HUES48 (cell line): ENCODE data around the gene ERMP1.
A peak's percentile ranks its signal among the peaks of the same experiment; 100 is the strongest.
"Not testable (repeated sequence)": the region's sequence is repeated elsewhere in the genome, so short reads cannot be mapped to it uniquely, and the experiment has no call there.

Source experiments
- H3K27ac ChIP-seq: one replicate; pipeline ENCODE4 v1.7.0; 2013; ENCODE audit warnings: low read depth, low read length, inconsistent platforms
- H3K27me3 ChIP-seq: 2 replicates; pipeline ENCODE4 v1.6.1; 2013; ENCODE audit warnings: mild to moderate bottlenecking, low read length; ENCODE audit not compliant: control insufficient read depth, insufficient read depth
- H3K36me3 ChIP-seq: 2 replicates; pipeline ENCODE4 v1.6.1; 2013; ENCODE audit warnings: low read length; ENCODE audit not compliant: control insufficient read depth, insufficient read depth
- H3K4me1 ChIP-seq: 2 replicates; pipeline ENCODE4 v1.6.1; 2013; ENCODE audit warnings: mild to moderate bottlenecking, low read length; ENCODE audit not compliant: control insufficient read depth, insufficient read depth
- H3K4me3 ChIP-seq: 2 replicates; pipeline ENCODE4 v1.5.1; 2013; ENCODE audit warnings: mild to moderate bottlenecking, low read depth, low read length
- H3K9ac ChIP-seq: 2 replicates; pipeline ENCODE4 v1.6.1; 2013; ENCODE audit warnings: mild to moderate bottlenecking, low read depth, low read length, moderate library complexity
- H3K9me3 ChIP-seq: 2 replicates; pipeline ENCODE4 v1.6.1; 2013; ENCODE audit warnings: low read length; ENCODE audit not compliant: control insufficient read depth, insufficient read depth

ERMP1 gene, protein sequence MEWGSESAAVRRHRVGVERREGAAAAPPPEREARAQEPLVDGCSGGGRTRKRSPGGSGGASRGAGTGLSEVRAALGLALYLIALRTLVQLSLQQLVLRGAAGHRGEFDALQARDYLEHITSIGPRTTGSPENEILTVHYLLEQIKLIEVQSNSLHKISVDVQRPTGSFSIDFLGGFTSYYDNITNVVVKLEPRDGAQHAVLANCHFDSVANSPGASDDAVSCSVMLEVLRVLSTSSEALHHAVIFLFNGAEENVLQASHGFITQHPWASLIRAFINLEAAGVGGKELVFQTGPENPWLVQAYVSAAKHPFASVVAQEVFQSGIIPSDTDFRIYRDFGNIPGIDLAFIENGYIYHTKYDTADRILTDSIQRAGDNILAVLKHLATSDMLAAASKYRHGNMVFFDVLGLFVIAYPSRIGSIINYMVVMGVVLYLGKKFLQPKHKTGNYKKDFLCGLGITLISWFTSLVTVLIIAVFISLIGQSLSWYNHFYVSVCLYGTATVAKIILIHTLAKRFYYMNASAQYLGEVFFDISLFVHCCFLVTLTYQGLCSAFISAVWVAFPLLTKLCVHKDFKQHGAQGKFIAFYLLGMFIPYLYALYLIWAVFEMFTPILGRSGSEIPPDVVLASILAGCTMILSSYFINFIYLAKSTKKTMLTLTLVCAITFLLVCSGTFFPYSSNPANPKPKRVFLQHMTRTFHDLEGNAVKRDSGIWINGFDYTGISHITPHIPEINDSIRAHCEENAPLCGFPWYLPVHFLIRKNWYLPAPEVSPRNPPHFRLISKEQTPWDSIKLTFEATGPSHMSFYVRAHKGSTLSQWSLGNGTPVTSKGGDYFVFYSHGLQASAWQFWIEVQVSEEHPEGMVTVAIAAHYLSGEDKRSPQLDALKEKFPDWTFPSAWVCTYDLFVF

GRCh38 chr9:5832538-5833529 lies at the start of gene ERMP1:
ERMP1 (minus strand) TSS chr9:5833117; CDS start chr9:5833027, 90 bp downstream.
- H3K9ac ChIP-seq: peak within 1 kb of the TSS; percentile 77
- H3K4me1 ChIP-seq: peaks cover 9% of the 10 kb centered on the region
- H3K4me3 ChIP-seq: peak within 1 kb of the TSS; percentile 88
- no peaks in the 10 kb centered on the region for H3K9me3 ChIP-seq
- H3K36me3 ChIP-seq: peaks cover 17% of the 10 kb centered on the region; the same call in 1 of the 2 replicates
- no peaks in the 10 kb centered on the region for H3K27me3 ChIP-seq
- peak within 1 kb of the TSS; percentile 27 for H3K27ac ChIP-seq

GRCh38 chr9:5882244-5883012 lies 49.5 kb upstream of the ERMP1 start:
- H3K4me1 ChIP-seq, H3K9ac ChIP-seq, H3K36me3 ChIP-seq, H3K27ac ChIP-seq, H3K4me3 ChIP-seq, H3K27me3 ChIP-seq, H3K9me3 ChIP-seq: not testable (repeated sequence)

DNA sequence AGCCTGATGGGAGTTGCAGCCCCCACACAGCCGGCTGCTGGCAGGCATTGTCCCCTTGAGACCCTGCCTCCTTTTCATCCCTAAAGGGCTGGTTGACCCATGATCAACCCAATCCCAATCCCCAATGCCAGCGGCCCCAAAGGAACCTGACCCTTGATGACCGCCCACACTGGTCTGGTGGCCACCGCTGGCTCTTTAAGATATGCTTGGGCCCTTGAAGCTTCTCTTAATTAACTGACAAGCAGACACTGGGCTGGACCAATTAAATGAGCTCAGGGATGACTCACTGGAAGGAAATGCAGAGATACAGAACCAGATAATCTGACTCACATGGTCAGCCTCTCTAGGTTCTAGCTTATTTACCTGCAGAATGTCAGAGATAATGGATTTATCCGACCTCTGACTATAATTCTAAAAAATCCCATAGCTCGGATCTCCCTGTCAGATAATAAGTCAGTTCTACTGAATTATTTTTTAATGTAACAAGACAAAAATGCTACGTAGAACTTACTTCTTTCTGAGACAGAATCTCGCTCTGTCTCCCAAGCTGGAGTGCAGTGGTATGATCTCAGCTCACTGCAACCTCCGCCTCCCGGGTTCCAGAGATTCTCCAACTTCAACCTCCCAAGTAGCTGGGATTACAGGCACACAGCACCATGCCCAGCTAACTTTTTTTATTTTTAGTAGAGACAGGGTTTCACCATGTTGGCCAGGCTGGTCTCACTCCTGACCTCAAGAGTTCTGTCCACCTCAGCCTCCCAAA lies 46.7 kb upstream of the ERMP1 start:
- Histone ChIP-seq H3K27ac (no peak overlapping the region), H3K36me3 (no peaks in the 10 kb centered on the region), H3K9me3 (no peaks in the 10 kb centered on the region), H3K27me3 (no peaks in the 10 kb centered on the region), H3K4me1 (no peaks in the 10 kb centered on the region), H3K4me3 (no peak overlapping the region), H3K9ac (no peak overlapping the region)

DNA sequence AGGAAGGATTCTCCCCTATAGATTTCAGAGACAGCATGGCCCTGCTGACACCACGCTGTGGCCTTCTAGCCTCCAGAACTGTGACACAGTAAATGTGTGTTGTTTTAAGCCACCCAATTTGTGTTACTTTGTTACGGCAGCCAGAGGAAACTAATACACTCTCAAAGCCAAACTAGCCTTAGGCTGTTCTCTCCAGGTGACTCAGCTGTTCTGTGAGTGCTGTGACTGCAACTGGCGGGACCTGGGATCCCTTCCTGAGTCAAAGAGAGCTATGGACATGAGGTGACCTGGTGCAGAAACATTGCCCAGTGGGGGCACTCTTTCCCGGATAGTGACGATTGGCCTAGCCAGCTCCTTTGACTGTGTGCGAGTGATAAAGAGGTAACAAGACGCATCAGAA lies 43.8 kb upstream of the ERMP1 start:
- Histone ChIP-seq H3K9ac (no peak overlapping the region), H3K4me3 (no peak overlapping the region), H3K27me3 (no peaks in the 10 kb centered on the region), H3K9me3 (no peaks in the 10 kb centered on the region), H3K27ac (no peak overlapping the region), H3K4me1 (no peaks in the 10 kb centered on the region), H3K36me3 (no peaks in the 10 kb centered on the region)

DNA sequence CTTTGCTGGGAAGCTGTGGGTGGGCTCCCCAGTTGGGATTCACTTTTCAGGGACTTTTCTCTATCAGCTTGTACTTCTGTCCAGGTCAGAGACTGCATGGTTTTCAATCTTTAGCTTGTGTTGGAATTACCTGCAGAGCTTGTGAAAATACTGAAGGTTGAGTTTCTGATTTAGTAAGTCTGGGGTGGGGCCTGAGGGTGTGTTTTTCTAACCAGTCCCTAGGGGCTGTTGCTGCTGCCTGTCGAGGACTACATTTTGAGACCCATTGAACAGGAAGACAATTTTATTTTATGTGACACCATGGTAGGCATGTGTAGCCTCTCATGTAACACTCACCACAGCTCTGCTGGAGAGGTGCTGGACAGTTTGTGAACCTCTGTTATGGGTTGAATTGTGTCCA lies 43.1 kb upstream of the ERMP1 start:
- Histone ChIP-seq H3K27me3 (no peaks in the 10 kb centered on the region), H3K27ac (no peak overlapping the region), H3K9ac (no peak overlapping the region), H3K36me3 (no peaks in the 10 kb centered on the region), H3K4me3 (no peak overlapping the region), H3K9me3 (no peaks in the 10 kb centered on the region), H3K4me1 (no peaks in the 10 kb centered on the region)

DNA sequence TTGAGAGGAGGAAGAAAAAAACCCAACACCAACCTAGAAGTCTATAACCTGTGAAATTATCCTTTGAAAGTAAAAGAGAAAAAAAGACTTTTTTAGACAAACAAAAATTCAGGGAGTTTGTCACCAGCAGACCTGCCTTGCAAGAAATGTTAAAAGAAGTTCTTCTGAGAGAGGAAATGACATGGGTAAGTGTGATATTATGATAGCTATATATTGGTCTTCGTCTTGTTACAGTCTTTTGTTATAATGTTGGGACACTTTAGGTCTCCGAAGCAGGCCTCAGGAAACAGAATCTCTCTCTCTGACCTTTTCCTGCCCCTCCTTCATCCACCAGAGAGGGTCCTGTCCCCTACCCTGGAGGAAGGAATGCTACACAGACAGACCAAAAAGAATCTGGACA lies 41.1 kb upstream of the ERMP1 start:
- H3K9ac ChIP-seq: no peak overlapping the region
- H3K4me3 ChIP-seq: no peak overlapping the region
- no peak overlapping the region for H3K27ac ChIP-seq
- H3K9me3 ChIP-seq: no peaks in the 10 kb centered on the region
- no peaks in the 10 kb centered on the region for H3K36me3 ChIP-seq
- H3K4me1 ChIP-seq: no peaks in the 10 kb centered on the region
- H3K27me3 ChIP-seq: no peaks in the 10 kb centered on the region

GRCh38 chr9:5873439-5873838 lies 40.5 kb upstream of the ERMP1 start:
- Histone ChIP-seq H3K4me1 (no peaks in the 10 kb centered on the region), H3K9ac (no peak overlapping the region), H3K9me3 (no peaks in the 10 kb centered on the region), H3K27ac (no peak overlapping the region), H3K36me3 (no peaks in the 10 kb centered on the region), H3K4me3 (no peak overlapping the region), H3K27me3 (no peaks in the 10 kb centered on the region)

- no peaks in the 10 kb centered on the region for H3K36me3 ChIP-seq
- H3K9ac ChIP-seq: no peak overlapping the region
- no peaks in the 10 kb centered on the region for H3K27me3 ChIP-seq
- no peak overlapping the region for H3K27ac ChIP-seq
- H3K4me1 ChIP-seq: no peaks in the 10 kb centered on the region
- no peak overlapping the region for H3K4me3 ChIP-seq
- no peaks in the 10 kb centered on the region for H3K9me3 ChIP-seq
These were observed 39.6 kb upstream of the ERMP1 start for GRCh38 chr9:5872511-5872910.

- H3K9ac ChIP-seq: no peak overlapping the region
- no peak overlapping the region for H3K27ac ChIP-seq
- H3K4me3 ChIP-seq: no peak overlapping the region
- no peaks in the 10 kb centered on the region for H3K27me3 ChIP-seq
- H3K4me1 ChIP-seq: no peaks in the 10 kb centered on the region
- no peaks in the 10 kb centered on the region for H3K36me3 ChIP-seq
- no peaks in the 10 kb centered on the region for H3K9me3 ChIP-seq
These were observed 38.9 kb upstream of the ERMP1 start for GRCh38 chr9:5871785-5872184.
